ENCODE data around the gene ARMC3. TPM values are rescaled to one million over a fixed set of nuclear protein-coding genes. Genes with fewer than 3 reads are reported as not detected.

Gene ARMC3
- total and polyA plus RNA-seq, 2 experiments from 2014 or later = 0.24 TPM; not detected in 1

- Mint-ChIP-seq H3K4me3 (no peak overlapping the region), H3K27ac (no peak overlapping the region), H3K4me1 (peaks cover 4% of the 10 kb centered on the region; the same call in 1 of the 3 replicates), H3K9me3 (no peaks in the 10 kb centered on the region), H3K36me3 (ENCODE audit: low read depth) (no peaks in the 10 kb centered on the region), H3K27me3 (ENCODE audit: insufficient read depth, low read depth, poor library complexity) (peaks cover 2% of the 10 kb centered on the region)
- TF ChIP-seq REST (IDR thresholded peaks at IDR 0.05; ENCODE audit: unreplicated experiment) (no peak), STAT1 (IDR thresholded peaks at IDR 0.05; ENCODE audit: unreplicated experiment) (no peak), ZNF462 (CRISPR knock-in tag; IDR thresholded peaks at IDR 0.05) (no peak), ZNF331 (CRISPR knock-in tag; IDR thresholded peaks at IDR 0.05; ENCODE audit: low read depth) (no peak), NANOG (IDR thresholded peaks at IDR 0.05; ENCODE audit: borderline replicate concordance) (no peak), EZH2 (IDR thresholded peaks at IDR 0.05; ENCODE audit: low read depth, unreplicated experiment) (no peak), POLR2AphosphoS5 (IDR thresholded peaks at IDR 0.05; ENCODE audit: low read depth) (no peak), JUNB (IDR thresholded peaks at IDR 0.05; ENCODE audit: unreplicated experiment) (no peak), ZNF114 (CRISPR knock-in tag; IDR thresholded peaks at IDR 0.05) (no peak), CTCF (conservative IDR thresholded peaks at IDR 0.05; ENCODE audit: low read depth in 2 of 2) (no peak), EZH2phosphoT487 (IDR thresholded peaks at IDR 0.05; ENCODE audit: unreplicated experiment) (no peak), CREB1 (CRISPR knock-in tag; IDR thresholded peaks at IDR 0.05; ENCODE audit: low read depth) (no peak)
- TF ChIP-seq, protein P1, sequence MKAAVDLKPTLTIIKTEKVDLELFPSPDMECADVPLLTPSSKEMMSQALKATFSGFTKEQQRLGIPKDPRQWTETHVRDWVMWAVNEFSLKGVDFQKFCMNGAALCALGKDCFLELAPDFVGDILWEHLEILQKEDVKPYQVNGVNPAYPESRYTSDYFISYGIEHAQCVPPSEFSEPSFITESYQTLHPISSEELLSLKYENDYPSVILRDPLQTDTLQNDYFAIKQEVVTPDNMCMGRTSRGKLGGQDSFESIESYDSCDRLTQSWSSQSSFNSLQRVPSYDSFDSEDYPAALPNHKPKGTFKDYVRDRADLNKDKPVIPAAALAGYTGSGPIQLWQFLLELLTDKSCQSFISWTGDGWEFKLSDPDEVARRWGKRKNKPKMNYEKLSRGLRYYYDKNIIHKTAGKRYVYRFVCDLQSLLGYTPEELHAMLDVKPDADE (IDR thresholded peaks at IDR 0.05) = no peak
- H3K4me3 ChIP-seq = no peak overlapping the region
- no peak overlapping the region; the same call in 1 of the 2 replicates for H2AFZ ChIP-seq
- H3K79me2 ChIP-seq (replicated peaks; ENCODE audit: insufficient read depth) = no peaks in the 10 kb centered on the region
- H3K27ac ChIP-seq (ENCODE audit: low read depth) = no peak overlapping the region
- no peaks in the 10 kb centered on the region for H3K4me1 ChIP-seq (ENCODE audit: insufficient read depth)
- H3K4me2 ChIP-seq = no peak overlapping the region
- no peaks in the 10 kb centered on the region for H3K27me3 ChIP-seq (ENCODE audit: insufficient read depth)
- DNase-seq (ENCODE audit: low spot score) = no peak
- H3K9me2 ChIP-seq (ENCODE audit: insufficient read depth) = no peaks in the 10 kb centered on the region
- H3K36me3 ChIP-seq (ENCODE audit: insufficient read depth) = no peaks in the 10 kb centered on the region
- ATAC-seq = no peak
- H4K20me1 ChIP-seq (replicated peaks; ENCODE audit: insufficient read depth) = no peaks in the 10 kb centered on the region
- H3F3A ChIP-seq (replicated peaks; ENCODE audit: low read depth) = no peaks in the 10 kb centered on the region
Observed at GRCh38 chr10:22959950-22960349, 32.1 kb downstream of the ARMC3 start.

Measured in GM23338 (cell line).